HG03108 (cell line): ENCODE results near the gene SCAPER.

ENCODE experiments used
- ATAC-seq: cut with Tn5 transposase; IDR thresholded peaks from one replicate; pipeline ENCODE4 v1.9.1; 2021; ENCODE audit warnings: moderate library complexity; ENCODE audit not compliant: unreplicated experiment

The SCAPER gene

DNA sequence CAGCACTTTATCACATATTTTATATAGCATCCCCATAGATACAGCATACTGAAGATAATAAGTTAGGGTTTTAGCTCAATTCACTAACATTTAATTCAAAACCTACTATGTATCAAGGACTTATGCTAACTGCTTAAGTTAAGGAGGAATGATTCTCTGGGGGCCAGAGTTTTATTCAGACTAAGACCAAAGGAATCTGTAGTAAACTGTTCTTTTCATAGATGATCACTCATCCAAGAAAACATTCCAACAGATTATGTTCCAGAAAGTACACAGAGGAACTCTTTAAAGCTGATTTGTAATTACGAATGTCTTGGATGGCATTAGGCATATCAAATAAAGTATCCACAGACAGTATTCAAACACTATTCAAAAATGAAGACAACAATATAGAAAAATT is 226.4 kb downstream of the SCAPER start:
- no peak for ATAC-seq

DNA sequence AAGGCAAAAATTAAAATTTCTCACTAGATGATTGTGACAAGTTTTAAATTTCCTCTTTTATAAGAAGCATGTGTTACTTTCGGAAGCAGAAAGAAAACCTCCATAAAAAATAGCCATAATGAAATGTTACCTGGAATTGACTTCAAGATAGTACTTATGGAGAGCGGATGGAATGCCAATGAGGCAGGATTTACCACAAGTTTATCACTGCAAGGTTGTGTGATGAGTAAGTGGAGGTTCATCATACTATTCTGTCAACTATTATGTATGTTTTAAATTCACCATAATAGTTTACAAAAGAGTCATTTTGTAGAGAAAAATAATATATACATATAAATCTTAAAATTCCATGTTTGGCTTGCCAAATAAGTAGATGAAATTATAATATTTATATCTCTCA is 230.3 kb downstream of the SCAPER start:
- no peak for ATAC-seq

DNA sequence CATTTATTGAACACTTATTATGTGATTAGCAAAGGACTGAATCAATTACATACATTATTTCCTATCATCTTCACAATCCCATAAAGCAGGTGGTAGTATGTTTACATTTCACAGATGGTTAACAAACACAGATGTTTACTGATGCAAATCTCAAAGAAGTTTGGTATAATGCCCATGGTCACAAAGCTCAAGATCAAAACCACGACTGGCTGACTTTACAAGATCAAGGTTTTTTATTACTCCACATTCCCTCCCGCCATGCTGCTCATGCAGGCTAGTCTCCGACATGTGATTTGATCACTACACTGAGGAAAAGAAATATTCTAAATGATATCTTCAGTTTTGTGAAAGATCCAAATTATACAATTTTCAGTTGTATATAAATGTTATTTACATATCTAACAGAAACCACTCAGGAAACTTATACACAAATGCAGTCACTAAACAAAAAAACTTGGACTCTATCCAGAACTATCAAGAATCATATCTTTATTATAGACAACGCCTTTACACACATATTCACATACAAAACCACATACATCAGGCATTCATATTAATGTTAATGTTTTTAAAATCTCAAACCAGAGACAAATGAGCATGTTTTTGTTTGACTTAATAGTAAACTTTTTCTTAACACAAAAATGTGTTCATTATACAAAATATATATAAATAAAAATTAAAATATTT is 235.5 kb downstream of the SCAPER start:
- no peak for ATAC-seq

DNA sequence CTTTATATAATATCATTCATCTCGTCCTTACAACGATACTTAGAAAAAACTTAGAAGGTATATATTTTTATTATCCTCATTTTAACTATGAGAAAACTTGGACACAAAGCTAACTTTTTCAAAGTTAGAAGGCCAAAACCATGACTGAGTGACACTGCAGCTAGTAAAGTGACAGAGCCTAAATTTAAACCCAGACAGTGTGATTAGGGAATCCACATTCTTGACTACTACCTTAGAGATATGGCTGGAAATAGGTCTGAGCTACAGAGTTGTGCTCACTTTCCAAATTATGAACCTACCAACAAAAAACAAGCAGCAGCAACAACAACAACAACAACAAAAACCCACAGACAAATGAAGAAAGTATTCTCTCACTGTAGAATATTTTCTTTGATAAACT is 236.2 kb downstream of the SCAPER start:
- ATAC-seq: no peak

DNA sequence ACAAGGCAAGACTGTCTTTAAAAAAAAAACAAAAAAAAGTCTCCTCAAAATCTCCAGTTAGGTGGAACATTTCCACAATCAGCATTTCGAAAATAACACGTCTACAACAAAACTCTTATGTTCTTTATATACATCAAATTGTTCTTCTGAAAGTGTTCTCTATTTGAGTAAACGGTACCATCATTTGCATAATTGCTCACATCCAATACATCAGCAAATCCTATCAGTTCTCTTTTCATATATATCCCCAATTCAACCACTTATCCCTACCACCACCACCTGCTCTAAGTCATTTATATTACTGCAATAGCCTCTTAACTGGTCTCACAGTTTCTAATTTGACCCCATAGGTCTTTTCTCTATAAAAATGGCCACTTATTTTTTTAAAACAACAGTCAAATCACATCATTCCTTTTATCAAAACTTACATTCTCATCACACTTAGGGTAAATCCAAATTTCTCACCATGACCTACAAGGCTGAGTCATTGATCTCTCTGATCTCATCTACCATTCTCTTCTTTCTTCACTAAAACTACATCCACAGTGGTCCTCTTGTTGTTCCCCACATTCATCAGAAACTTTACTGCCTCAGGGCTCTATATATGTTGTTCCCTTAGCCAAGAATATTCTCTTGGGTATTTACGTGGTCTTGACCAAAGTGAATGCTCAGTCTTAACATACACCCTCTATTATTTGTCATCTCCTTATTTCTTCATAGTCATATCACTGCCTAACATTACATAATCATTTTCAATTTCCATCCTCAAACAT is 237.0 kb downstream of the SCAPER start:
- no peak for ATAC-seq

DNA sequence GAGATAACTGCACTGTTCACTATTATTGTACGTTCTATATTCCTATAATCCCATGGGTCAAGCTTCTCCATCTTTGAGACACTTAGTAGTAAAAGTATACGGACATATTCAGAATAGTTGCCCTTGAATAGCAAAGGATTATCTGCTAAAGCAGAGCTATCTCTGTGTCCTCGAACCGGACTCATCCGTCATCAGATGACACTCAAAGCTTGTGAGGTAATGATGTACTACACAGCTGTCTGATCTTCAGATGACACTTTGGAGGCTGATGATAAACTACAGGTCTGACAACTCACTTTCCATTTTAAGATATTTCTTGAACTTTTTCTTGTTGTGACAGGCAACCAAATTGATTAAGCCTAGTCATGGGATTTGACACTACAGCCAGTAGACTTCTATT is 240.2 kb downstream of the SCAPER start:
- no peak for ATAC-seq

DNA sequence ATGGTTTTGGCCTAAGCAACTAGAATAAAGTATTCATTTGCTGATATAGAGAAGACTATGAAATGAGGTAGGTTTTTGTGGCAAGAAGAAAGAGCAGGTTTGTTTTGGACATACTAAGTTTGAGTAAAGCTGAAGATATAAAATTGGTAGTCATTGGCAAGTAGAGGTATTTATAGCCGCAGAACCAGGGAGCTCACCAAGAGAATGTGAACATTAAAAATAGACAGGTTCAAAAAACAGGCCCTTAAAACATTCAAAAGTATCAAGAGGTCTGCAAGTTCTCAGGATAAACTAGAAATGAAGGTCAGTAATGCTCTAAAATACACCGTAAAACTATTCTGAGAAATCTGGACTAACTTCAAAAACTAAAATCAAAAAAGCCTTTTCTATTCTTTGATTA is 240.7 kb downstream of the SCAPER start:
- no peak for ATAC-seq

DNA sequence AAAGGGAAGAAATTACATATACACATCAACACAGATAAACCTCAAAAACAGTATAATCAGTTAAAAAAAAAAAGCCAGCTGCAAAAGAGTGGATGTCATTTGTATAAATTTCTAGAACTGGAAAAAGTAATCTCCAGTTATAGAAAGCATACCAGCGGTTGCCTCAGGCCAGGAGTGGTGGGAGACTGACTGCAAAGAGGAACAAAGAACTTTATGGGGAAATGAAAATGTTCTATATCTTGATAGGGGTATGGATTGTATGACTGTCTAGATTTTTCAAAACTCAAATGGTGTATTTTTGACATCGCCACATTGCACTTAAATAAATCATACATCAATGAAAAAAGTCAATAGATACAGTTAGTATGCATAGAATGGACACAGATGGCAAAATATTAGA is 241.6 kb downstream of the SCAPER start:
- no peak for ATAC-seq

DNA sequence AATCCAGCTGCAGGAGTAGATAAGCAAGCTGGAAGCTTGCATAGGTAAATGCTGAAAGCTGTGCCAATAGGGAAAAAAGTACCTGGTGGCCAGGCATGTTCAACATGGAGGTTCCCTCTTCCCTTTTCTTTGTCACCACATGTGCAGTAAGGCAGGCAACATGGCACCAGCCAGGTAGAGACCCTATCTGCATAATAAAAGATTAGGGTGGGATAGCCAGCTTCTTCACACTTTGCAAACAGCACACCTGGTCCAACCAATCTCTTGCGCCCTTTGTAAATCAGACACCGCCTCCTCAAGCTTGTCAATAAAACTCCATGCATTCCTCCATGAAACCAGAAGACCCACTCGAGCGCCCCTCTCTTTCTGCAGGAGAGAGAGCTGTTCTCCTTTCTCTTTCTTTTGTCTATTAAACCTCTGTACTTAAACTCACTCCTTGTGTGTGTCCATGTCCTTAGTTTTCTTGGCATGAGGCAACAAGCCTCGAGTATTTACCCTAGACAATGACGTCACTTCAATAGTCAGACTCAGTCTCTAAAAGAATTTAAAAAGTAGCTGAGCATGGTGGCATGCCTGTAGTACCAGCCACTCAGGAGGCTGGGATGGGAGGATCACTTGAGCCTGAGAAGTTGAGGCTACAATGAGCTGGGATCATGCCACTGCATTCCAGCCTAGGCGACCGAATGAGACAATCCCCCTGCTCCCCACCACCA is 256.3 kb downstream of the SCAPER start:
- no peak for ATAC-seq

DNA sequence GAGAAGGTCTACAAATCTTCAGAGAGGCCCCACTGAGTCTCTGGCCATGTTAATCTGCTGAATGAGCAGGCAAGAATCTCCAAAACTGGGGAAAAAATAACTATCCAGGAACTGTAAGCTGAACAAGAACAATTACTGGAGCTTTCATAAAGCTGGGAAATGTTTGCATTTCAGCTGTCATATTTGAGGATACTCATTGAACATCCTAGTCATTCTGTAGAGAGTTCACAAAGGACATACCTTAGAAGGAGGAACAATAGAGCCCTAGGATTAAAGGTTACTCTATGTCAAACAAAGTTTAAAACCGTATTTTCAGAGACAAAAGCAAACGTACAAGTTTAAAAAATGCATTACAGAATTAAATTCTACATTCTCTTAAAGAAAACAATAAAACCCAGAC is 257.5 kb downstream of the SCAPER start:
- no peak for ATAC-seq

DNA sequence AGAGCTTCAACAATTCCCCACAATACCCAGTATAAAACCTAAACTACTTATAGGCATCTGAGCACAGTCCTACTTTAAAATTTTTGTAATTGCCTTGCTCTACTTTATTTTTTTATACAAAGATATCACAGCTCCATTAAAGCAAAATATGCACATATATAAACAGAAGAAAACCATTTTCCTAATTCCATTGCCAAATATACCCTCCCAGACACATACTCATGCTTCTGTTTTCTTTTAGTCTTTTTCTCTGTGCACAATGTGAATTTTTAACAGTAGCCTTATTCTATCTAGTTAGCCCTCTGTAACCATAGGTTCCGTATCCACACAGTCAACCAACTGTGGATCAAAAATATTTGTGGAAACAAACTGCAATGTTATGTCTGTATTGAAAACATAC is 260.5 kb downstream of the SCAPER start:
- no peak for ATAC-seq

DNA sequence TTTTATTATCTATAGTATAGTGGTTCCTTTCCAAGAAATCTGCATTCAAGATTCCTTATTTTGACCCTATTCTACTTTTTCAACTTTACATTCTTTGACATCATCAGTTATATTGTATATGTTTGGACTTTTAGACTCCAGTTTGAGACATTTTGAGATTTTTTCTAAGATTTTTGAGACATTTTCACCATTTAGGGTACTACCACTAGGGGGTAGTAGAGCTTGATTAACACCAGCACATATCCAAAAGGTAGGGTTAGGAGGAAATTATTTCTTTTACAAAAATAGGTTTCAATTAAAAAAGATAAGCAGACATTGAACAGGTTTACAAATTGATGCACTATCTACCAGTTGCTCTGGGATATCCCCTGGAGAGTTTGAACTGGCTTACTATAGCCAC is 262.5 kb downstream of the SCAPER start:
- no peak for ATAC-seq

DNA sequence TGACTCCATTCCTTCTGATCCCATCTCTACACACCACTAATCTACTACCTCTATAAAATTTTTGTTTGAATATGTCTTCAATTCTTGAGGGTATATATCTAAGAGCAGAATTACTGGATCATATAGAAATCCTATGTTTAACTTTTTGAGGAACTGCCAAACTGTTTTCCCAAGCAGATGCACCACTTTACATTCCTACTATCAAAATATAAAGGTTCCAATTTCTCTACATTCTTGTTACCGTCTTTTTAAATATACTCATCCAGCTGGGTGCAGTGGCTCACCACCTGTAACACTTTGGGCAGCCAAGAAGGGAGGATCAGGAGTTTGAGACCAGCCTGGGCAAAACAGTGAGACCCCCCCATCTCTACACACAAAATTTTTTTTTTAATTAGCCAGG is 268.0 kb downstream of the SCAPER start:
- no peak for ATAC-seq

DNA sequence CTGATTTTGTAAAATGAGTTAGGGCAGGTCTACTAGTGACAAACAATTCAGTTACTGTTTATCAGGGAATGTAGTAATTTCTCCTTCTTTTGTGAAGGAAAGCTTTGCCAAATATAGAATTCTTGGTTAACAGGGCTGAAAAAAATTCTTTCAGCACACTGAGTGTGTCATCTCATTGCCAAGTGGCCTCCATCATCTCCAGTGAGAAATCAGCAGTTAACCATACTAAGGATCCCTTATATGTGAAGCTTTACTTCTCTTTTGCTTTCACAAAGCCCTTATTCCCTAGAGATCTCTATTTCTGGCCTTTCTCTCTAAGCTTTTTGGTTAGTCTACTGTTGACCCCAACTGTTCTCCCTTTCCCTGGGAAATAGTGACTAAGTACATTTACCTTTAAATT is 269.1 kb downstream of the SCAPER start:
- ATAC-seq: no peak

DNA sequence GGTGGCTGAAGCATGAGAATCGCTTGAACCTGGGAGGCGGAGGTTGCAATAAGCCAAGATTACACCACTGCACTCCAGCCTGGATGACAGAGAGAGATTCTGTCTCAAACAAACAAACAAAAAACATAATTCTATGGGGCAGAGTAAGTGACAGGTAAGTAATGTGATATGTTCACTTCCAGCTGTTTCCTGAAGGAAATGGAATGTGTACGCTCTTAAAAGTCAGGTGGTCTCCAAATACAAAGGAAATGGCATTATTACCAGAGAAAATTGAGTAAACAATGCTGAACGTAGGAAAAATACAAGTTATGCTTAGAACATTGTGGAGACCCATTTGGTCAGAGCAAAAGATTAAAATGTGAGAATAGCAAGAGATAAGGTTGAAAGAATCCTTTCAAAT is 278.5 kb downstream of the SCAPER start:
- ATAC-seq: no peak

DNA sequence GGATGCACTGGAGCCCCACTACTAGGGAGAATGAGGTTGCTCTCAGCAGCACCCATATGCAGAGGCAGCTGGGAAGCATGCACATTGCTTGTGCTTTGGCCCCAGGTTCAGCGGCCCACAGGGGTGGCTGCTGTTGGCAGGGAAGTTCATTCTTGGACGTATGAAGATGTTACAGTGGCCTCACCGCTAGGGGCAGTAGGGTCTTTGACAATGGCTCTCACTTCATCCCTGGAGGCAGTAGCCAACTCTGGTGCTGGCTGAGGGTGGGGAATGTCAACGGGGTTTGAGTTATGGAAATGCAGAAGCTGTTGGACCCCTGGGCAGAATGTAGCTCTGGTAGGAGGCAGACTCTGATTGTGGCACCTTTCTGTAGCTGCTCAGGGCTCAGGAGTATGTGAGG is 279.9 kb downstream of the SCAPER start:
- ATAC-seq: no peak

DNA sequence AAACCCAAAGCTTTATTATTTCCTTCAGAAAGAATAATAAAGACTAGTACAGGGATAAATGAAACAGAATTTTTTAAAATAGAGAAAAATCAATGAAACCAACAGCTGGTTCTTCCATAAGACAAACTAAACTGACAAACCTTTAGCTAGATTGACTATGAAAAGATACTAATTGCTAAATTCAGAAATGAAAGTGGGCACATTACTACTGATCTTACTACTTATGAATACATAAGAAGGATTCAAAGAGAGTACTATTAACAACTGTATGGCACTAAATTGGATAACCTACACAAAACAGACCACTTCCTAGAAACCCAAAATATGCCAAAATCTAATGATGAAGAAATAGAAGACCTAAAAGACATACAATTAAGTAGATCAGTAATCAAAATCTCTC is 290.4 kb downstream of the SCAPER start:
- ATAC-seq: no peak

DNA sequence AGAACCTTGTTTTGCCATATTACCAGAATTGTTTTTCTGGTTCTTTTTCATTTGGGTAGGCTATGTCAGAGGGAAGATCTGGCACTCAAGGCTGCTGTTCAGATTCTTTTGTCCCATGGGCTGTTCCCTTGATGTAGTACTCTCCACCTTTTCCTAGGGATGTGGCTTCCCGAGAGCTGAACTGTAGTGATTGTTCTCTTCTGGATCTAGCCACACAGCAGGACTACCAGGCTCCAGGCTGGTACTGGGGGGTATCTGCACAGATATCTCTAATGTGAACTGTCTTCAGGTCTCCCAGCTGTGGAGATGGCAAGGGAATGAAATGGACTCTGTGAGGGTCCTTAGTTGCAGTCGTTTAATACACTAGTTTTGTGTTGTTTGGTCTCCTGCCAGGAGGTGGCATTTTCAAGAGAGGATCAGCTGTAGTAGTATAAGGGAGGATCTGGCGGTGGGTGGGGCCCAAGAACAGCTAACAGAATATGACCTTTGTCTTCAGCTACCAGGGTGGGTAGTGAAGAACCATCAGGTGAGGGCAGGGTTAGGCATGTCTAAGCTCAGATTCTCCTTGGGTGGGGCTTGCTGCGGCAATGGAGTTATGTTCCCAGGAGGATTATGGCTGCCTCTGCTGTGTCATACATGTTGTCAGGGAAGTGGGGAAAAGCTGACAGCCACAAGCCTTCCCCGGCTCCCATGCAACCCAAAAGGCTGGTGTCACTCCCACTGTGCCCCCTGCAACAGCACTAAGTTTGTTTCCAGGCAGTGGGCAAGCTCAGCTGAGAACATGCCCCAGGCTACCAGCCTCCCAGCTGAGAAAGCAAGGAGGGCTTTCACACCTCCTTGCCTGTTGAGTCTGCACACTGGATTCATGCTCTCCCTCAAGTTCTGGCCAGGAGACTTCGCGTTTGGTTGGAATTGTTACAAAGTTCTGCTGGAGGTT is 316.1 kb downstream of the SCAPER start:
- no peak for ATAC-seq

DNA sequence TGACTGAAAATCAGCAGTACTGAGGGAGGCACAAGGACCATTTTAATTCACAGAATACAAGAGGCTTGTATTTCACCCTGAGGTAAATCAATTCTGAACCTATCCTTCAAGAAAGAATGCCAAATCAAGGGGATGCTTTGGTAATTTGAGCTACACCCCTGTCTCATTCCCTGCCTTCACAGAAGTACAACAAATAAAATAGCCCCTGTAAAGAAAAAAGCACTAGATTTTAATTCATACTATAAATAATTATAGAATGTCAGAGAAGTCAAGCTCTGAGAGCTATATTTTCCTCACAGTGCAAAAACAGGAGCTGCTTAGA is 319.6 kb downstream of the SCAPER start:
- no peak for ATAC-seq

DNA sequence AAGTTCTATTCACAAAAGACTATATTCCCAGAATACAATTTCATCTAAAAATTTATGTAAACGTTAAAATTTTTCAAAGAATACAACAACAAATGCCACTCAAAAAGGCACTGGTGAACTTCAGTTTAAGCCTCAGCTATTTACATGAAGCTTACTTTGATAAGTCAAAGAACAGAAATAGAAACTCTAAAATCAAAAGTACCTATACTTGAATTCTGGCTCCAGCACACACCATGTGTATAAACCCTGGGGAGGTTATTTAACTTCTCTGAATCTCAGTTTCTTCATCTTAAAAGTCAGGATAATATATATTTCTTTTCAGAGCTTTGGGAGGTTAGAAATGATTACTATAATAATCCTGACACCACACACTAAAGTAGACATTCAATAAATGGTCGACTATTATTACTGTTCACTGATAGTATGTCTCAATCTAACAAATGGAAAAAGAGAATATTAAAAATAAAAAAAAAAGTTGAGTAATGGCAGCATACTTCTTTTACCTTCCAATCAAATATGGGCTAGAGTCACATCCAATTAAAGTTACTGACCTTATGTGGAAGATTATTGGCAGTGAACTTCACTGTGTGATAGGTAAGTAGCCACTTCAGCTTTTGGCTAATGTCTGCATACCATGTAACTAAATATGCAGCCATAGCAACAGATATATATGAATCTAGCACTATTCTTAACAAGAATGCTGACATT is 320.1 kb downstream of the SCAPER start:
- ATAC-seq: no peak

DNA sequence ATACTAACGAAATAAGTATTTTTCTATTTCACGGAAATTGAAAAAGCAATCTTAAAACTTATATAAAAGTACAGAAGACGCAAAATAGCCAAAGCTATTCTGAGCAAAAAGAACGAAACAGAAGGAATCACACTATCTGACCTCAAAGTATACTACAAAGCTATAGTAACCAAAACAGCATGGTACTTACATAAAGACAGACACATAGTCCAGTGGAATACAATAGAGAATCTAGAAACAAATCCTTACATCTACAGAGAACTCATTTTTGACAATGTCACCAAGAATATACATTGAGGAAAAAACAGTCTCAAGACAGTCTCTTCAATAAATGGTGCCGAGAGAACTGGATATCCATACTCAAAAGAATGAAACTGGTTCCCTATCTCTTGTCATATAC is 322.6 kb downstream of the SCAPER start:
- ATAC-seq: no peak
